ENCODE data around the gene ZNF385A.

DNA sequence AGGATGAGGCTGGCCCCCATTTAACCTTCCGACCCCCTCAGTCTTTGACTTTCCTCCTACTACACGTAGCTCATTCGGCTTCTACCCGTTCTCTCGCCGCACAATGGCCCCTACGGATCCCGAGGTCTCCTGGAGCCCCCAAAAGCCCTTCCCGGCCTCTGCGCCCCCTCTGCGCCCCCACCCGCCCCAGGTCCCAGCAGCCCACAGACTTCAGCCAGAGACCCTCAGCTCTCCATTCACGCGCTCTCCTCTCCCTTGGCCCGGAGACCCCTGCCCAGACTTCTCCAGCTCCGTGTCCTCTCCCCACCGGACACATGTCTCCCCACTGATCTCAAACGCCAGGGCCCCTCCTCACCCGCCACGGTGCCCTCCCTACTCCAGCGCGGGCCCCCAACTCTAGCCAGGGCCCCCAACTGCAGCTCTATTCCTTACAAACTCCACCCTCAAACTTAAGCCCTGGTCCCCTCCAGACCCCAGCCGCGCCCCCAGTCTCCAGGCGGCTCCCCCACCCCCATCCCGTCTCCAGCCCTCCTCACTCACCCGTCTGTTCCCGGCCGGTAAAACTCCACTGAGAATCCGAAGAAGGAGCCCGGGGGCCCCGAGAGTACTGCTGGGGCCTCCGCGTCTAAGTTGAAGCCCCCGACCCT, 34.0 kb upstream of the ZNF385A start:
- TF ChIP-seq, protein P1, sequence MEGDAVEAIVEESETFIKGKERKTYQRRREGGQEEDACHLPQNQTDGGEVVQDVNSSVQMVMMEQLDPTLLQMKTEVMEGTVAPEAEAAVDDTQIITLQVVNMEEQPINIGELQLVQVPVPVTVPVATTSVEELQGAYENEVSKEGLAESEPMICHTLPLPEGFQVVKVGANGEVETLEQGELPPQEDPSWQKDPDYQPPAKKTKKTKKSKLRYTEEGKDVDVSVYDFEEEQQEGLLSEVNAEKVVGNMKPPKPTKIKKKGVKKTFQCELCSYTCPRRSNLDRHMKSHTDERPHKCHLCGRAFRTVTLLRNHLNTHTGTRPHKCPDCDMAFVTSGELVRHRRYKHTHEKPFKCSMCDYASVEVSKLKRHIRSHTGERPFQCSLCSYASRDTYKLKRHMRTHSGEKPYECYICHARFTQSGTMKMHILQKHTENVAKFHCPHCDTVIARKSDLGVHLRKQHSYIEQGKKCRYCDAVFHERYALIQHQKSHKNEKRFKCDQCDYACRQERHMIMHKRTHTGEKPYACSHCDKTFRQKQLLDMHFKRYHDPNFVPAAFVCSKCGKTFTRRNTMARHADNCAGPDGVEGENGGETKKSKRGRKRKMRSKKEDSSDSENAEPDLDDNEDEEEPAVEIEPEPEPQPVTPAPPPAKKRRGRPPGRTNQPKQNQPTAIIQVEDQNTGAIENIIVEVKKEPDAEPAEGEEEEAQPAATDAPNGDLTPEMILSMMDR (IDR thresholded peaks at IDR 0.05), result no peak
- TF ChIP-seq POLR2AphosphoS5 (IDR thresholded peaks at IDR 0.05), result no peak
- no peak for TF ChIP-seq EP300 (IDR thresholded peaks at IDR 0.05; ENCODE audit: low read depth)
- TF ChIP-seq POLR2A (IDR thresholded peaks at IDR 0.05), result no peak
